Natural killer cell (primary cell): Measurements from ENCODE around the gene SLC38A1. TPM values are rescaled to one million over a fixed set of nuclear protein-coding genes. Genes with fewer than 3 reads are reported as not detected.
A peak's percentile ranks its signal among the peaks of the same experiment; 100 is the strongest.

ENCODE experiments used
- ATAC-seq, 3 donors: fragments of 150-1000 bp in 2 of 3; fragments of 200-7000 bp in 1 of 3; cut with Tn5 transposase; 1 replicate in 1 of 3; 2 replicates in 2 of 3; pipeline ENCODE4 v1.10.0; 2021; ENCODE audit warnings: mild to moderate bottlenecking in 2 of 3, moderate library complexity in 2 of 3
- DNase-seq, 2 donors: peaks; one replicate each; pipeline versions ENCODE4 v3.0.0 to v3.0.0-alpha.2; 2013 to 2021; ENCODE audit warnings: mixed read lengths in 1 of 2
- H3K27ac ChIP-seq: one replicate; pipeline ENCODE4 v1.5.1; 2013; ENCODE audit warnings: mild to moderate bottlenecking, low read length
- H3K27me3 ChIP-seq: one replicate; pipeline ENCODE4 v1.6.1; 2013; ENCODE audit warnings: low read length; ENCODE audit not compliant: control insufficient read depth, insufficient read depth
- H3K36me3 ChIP-seq: one replicate; pipeline ENCODE4 v1.6.1; 2013; ENCODE audit warnings: low read length; ENCODE audit not compliant: control insufficient read depth, insufficient read depth
- H3K4me1 ChIP-seq: one replicate; pipeline ENCODE4 v1.6.1; 2013; ENCODE audit warnings: low read length; ENCODE audit not compliant: control insufficient read depth, insufficient read depth
- H3K4me3 ChIP-seq: one replicate; pipeline ENCODE4 v1.5.1; 2013; ENCODE audit warnings: low read length
- H3K9me3 ChIP-seq: one replicate; pipeline ENCODE4 v1.6.1; 2013; ENCODE audit warnings: low read length; ENCODE audit not compliant: control insufficient read depth, insufficient read depth
- H3K27ac Mint-ChIP-seq, 2 donors: one replicate each; pipeline ENCODE4 v1.8.0; 2022; ENCODE audit warnings: mild to moderate bottlenecking in 2 of 2, mixed read lengths in 2 of 2, moderate library complexity in 1 of 2
- H3K27me3 Mint-ChIP-seq, 2 donors: one replicate each; pipeline ENCODE4 v1.8.0; 2022; ENCODE audit warnings: low read depth in 2 of 2, mixed read lengths in 2 of 2
- H3K36me3 Mint-ChIP-seq: one replicate; pipeline ENCODE4 v1.8.0; 2022; ENCODE audit warnings: mixed read lengths
- H3K4me1 Mint-ChIP-seq, 2 donors: one replicate each; pipeline ENCODE4 v1.8.0; 2022; ENCODE audit warnings: mixed read lengths in 2 of 2
- H3K4me3 Mint-ChIP-seq: one replicate; pipeline ENCODE4 v1.8.0; 2022; ENCODE audit warnings: mild to moderate bottlenecking, moderate library complexity, mixed read lengths
- H3K9me3 Mint-ChIP-seq, 2 donors: one replicate each; pipeline ENCODE4 v1.8.0; 2022; ENCODE audit warnings: mixed read lengths in 2 of 2
- CTCF ChIP-seq: fragments of 200-600 bp; IDR thresholded peaks from one replicate; pipeline ENCODE4 v1.8.0; 2022; ENCODE audit warnings: antibody characterized with exemption
- WGBS: methylation state at CpG from one replicate; pipeline ENCODE4 v1.1.7; 2013; ENCODE audit warnings: missing lambda C conversion rate; ENCODE audit not compliant: insufficient coverage; 5-methylcytosine and 5-hydroxymethylcytosine counted together
- intact Hi-C: fragments of 100-400 bp; cut with micrococcal nuclease; formaldehyde crosslinking; loops from one replicate; pipeline ENCODE4 v1.14.2; 2022
- total RNA-seq, 4 donors: library from RNA; stranded (reverse); fragments of 120-200 nt in 1 of 4; gene quantifications; one replicate each; pipeline versions ENCODE4 v1.2.3 to v1.2.4, GENCODE V29; 2013 to 2022

Gene SLC38A1
- total RNA-seq, 3 donors from 2014 or later (not counting 1 experiment from before 2014, with no cell fraction given): 295 to 385 (median 354) TPM

GRCh38 chr12:46208370-46208769 is 60.5 kb downstream of the SLC38A1 start:
- Histone ChIP-seq H3K9me3 (no peaks in the 10 kb centered on the region), H3K27ac (peak overlapping the region; percentile 56), H3K27me3 (no peaks in the 10 kb centered on the region), H3K36me3 (peaks cover 71% of the 10 kb centered on the region), H3K4me3 (no peak overlapping the region), H3K4me1 (peaks cover 22% of the 10 kb centered on the region)
- Mint-ChIP-seq H3K9me3 (no peaks in the 10 kb centered on the region), H3K27me3 (no peaks in the 10 kb centered on the region), H3K36me3 (peaks cover 18% of the 10 kb centered on the region), H3K27ac (peak overlapping the region; percentile 97 to 98), H3K4me1 (peaks cover 49 to 58% of the 10 kb centered on the region in 2 donors), H3K4me3 (peak overlapping the region; percentile 22)
- intact Hi-C loops: no loop called here
- ATAC-seq: no peak
- no peak for DNase-seq
- no peak for TF ChIP-seq CTCF

- Mint-ChIP-seq H3K4me3 (no peak overlapping the region), H3K36me3 (peaks cover 23% of the 10 kb centered on the region), H3K4me1 (peaks cover 42 to 51% of the 10 kb centered on the region in 2 donors), H3K9me3 (no peaks in the 10 kb centered on the region), H3K27ac (peak overlapping the region; percentile 97 to 98), H3K27me3 (no peaks in the 10 kb centered on the region)
- no peak for DNase-seq
- intact Hi-C loops: no loop called here
- Histone ChIP-seq H3K4me3 (no peak overlapping the region), H3K36me3 (peaks cover 72% of the 10 kb centered on the region), H3K4me1 (peaks cover 21% of the 10 kb centered on the region), H3K9me3 (no peaks in the 10 kb centered on the region), H3K27ac (peak overlapping the region; percentile 59), H3K27me3 (no peaks in the 10 kb centered on the region)
- no peak for TF ChIP-seq CTCF
- no peak for ATAC-seq
Observed at GRCh38 chr12:46207644-46208043, 61.2 kb downstream of the SLC38A1 start.

- Mint-ChIP-seq H3K9me3 (no peaks in the 10 kb centered on the region), H3K4me3 (no peak overlapping the region), H3K27ac (peak overlapping the region in 1 of 2 donors; percentile 41), H3K27me3 (no peaks in the 10 kb centered on the region), H3K4me1 (peaks cover 30 to 39% of the 10 kb centered on the region in 2 donors), H3K36me3 (peaks cover 16% of the 10 kb centered on the region)
- H3K4me3 ChIP-seq: no peak overlapping the region
- no peak for TF ChIP-seq CTCF
- ATAC-seq (no peak), DNase-seq (no peak)
- intact Hi-C loops: no loop called here
- 69% methylated on average over 3 of the region's 3 CpGs for WGBS
- H3K36me3 ChIP-seq: peaks cover 76% of the 10 kb centered on the region
- no peaks in the 10 kb centered on the region for H3K27me3 ChIP-seq
- no peaks in the 10 kb centered on the region for H3K9me3 ChIP-seq
- peaks cover 19% of the 10 kb centered on the region for H3K4me1 ChIP-seq
- H3K27ac ChIP-seq: peak overlapping the region; percentile 23
Observed at GRCh38 chr12:46206471-46206870, 62.4 kb downstream of the SLC38A1 start.

- Mint-ChIP-seq H3K9me3 (no peaks in the 10 kb centered on the region), H3K27me3 (no peaks in the 10 kb centered on the region), H3K4me1 (peaks cover 19 to 28% of the 10 kb centered on the region in 2 donors), H3K27ac (peak overlapping the region; percentile 33 to 56), H3K36me3 (peaks cover 16% of the 10 kb centered on the region), H3K4me3 (no peak overlapping the region)
- WGBS: 81% methylated on average over 2 of the region's 2 CpGs
- Histone ChIP-seq H3K9me3 (no peaks in the 10 kb centered on the region), H3K4me3 (no peak overlapping the region), H3K4me1 (peaks cover 9% of the 10 kb centered on the region), H3K27ac (no peak overlapping the region), H3K36me3 (peaks cover 84% of the 10 kb centered on the region), H3K27me3 (no peaks in the 10 kb centered on the region)
- DNase-seq: peak in 1 of 2 donors; percentile 15
- no peak for TF ChIP-seq CTCF
- no peak for ATAC-seq
- intact Hi-C loops: no loop called here
Observed at GRCh38 chr12:46205294-46205693, 63.5 kb downstream of the SLC38A1 start.
